Activated CD4-positive, CD25-positive, alpha-beta regulatory T cell (primary cell): ENCODE data around the gene KCTD1.
A peak's percentile ranks its signal among the peaks of the same experiment; 100 is the strongest.

ENCODE experiments used
- DNase-seq, 4 experiments: peaks; one replicate each; lab custom pipeline; 2025; lab: John Stamatoyannopoulos, UW

KCTD1 gene

DNA sequence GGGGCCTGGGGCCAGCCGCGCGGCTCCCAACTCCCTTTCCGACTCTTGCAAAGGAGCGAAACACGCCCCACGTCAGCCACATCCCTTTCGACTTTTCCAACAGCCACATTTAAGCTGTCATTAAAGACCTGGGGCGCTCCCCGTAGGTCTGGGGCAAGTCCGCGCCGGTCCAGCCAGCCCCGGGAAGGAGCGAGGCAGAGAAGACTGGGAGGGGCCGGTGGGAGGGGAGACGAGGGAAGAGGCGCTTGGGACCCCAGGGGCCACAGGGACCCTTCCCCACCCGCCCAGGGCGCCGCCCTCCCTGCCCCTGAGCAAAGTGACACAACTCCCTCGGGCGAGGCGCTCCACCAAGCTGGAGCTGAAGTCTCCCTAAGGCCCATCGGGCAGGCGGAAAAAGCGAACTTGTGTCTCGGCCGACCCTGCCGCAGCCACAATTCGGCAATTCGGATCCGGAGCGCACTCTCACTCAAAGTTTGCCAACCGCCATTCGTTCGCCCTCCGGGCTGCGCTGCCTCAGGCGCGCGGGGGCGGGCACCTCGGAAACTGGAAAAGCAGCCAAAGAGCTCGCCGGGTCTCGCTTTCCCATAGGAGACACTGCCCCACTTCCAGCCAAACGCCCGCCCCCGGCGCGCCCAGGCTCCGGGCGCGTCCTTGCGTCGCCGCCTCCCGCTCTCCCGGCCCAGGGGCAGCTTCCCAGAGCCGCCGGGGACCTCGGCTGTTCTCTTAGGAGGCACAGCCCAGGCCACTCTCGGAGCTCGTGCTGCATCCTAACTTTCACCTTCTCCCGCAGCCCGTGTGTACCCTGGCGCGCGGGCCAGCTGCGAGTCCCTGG, 1.1 kb upstream of the KCTD1 start:
- peak in 1 of 4 experiments; percentile 0 for DNase-seq

- DNase-seq = peak; percentile 2 to 8 (median 2)
Measured at GRCh38 chr18:26547646-26548414, 523 bp downstream of the KCTD1 start.

GRCh38 chr18:26546875-26547645, 1.3 kb downstream of the KCTD1 start:
- no peak for DNase-seq

DNA sequence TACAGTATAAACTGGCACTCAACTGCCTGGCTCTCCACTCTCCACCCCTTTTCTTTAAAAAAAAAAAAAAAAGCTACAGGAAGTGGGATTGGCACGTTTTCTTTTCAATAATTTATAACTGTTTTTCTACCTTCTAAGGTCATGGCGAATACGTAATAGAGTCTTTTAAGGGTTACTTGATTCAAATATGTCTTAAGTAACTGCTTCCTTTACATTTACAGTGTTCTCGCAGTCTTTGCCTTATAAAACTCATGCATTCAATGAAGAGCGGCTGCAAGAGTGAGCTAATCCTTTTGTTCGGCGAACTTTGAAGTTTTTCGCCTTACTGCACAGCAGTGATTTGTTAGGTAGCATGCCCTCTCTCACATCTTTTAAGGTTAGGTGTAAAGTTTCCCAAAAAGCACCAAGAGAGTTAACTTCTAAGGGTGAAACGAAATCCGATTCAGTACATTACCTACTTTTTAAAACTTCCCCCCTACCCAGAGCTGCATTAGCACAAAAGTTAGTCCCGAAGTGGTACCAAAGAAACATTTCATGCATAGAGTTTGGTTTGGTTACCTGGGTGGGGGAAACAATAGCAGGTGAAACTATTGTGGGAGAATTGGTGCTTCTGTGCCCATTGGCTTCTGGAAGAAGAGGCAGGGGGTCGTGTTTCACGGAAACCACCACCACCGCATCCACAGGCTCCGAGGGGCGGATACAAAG, 2.0 kb downstream of the KCTD1 start:
- no peak for DNase-seq

- DNase-seq = no peak
Measured at GRCh38 chr18:26545335-26546123, 2.8 kb downstream of the KCTD1 start.

- no peak for DNase-seq
Measured at GRCh38 chr18:26544451-26544850, 3.9 kb downstream of the KCTD1 start.

GRCh38 chr18:26543373-26543772, 5.0 kb downstream of the KCTD1 start:
- no peak for DNase-seq

- no peak for DNase-seq
Measured at GRCh38 chr18:26540043-26540628, 8.2 kb downstream of the KCTD1 start.

GRCh38 chr18:26538524-26538923, 9.8 kb downstream of the KCTD1 start:
- DNase-seq = no peak

DNA sequence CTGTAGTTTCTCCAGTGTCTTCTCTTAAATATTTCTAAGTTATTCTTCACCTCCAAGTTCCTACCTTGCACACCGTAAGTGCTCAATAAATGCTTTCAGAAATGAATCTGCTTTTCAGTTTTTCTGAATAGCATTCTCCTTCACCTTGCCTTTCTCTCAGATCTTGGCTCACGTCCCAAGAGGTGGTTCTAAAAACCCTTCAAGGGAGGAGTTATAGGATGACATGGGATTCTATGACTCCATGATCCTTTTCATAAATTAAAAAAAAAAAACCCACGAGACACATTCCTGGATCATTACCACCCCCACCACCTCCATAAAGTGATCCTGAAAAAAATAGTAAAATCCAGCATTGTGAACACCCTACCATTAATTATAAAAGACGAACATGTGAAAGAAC, 11.7 kb downstream of the KCTD1 start:
- no peak for DNase-seq

DNA sequence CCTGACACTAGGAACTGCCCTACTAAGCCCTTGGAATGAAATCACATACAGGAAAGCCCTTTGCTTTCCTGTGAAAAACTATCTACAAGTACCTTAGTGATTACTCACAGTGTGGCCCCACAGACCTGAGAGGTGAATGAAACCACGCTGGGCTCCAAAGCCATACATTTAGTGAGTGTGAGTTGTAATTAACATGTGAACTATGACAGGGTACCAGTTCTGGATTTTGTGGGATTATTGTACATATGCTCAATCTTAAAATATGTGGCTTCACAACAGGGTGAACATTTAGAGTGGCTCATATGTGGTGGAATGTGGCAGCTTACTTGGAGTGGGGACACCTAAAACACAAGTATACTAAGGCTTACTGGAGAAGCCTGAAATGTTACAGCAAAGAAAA, 12.3 kb downstream of the KCTD1 start:
- DNase-seq = no peak

GRCh38 chr18:26535630-26536029, 12.7 kb downstream of the KCTD1 start:
- no peak for DNase-seq

DNA sequence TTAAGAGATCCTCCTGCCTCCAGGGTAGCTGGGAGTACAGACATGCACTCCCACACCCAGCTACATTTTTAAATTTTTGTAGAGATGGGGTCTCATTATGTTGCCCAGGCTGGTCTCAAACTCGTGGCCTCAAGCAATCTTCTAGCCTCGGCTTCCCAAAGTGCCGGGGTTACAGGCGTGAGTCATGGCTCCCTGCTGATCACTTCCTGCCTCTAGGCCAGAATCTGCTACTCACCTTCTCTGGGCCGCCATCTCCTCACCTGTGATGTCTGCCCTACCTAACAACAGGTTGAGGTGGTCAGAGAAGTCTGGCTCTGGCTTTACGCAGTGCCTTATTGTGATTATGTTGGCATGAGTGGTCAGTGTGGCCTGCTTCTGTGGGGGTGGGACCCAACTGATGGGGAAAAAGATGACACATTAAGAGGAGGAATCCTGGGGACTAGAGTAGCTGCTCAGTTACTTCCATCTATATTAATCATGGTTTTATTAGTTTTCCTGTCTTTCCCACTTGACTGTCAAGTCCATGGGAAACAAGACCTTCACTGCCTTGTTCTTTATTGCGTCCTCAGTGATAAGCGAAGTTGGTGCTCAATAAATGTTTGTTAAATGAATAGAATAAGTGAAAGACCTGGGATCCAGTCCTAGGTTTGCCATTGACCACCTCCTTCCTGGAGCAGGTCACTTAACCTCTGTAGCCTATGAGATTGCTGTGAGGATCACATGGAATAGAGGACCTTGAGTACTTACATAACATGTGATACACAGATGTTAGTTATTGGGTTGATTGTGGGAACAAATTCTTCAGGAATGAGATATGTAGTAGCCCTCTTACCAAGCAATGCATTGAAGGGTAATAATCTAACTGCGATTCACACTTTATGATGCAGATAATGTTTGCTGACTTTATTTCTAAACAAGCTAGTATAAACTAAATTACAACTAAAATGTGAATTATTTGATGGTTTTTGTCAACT, 15.7 kb downstream of the KCTD1 start:
- no peak for DNase-seq

DNA sequence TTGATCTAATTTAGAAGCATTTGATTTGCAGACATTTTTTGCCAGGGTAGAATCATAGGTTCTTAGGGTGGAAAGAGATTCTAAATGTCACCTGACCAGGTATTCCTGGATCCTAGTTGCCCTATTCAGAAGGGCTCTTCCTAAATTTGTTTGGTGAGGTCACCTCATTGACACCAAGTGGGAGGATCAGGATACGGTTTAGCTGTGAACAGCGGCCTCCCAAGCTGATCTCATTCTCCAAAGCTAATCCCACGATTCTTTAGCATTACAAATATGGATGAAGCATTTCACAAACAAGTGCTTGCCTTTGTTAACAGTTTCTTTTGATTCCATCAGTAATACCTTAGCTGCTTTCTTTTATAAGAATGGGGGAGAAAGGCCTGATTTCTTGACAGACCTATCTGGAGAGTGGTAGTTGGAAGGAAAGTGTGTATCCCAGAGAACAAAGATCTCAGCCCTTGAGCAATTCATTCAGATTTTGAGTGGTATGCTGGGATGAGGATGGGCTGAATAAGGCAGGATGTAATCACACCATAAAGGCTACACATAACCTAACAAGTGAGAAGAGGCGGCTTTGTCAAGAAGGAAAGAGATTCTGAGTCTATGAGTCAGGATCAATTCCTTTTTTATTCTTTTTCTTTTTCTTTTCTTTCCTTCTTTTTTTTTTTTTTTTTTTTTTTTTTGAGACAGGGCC, 16.6 kb downstream of the KCTD1 start:
- no peak for DNase-seq

DNA sequence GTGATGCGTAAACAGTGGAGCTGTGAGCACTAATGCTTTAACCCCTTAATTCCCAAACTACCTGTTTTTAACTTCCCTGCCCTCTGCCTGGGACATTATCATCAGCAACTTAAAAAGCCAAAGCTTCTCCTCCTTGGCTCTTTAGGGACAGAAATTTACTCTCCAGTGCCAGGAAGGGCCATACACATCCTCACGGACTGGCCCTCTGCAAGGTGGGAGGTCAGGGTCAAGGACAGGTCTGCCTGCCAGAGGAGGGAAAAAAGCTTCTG, 21.5 kb downstream of the KCTD1 start:
- no peak for DNase-seq

GRCh38 chr18:26526128-26526965, 22.0 kb downstream of the KCTD1 start:
- no peak for DNase-seq

- DNase-seq = no peak
Measured at GRCh38 chr18:26524504-26525351, 23.6 kb downstream of the KCTD1 start.
